Fibroblast of mammary gland (primary cell): Measurements from ENCODE around the gene IL27RA.
"Not testable (repeated sequence)": the region's sequence is repeated elsewhere in the genome, so short reads cannot be mapped to it uniquely, and the experiment has no call there.

Experiments
- DNase-seq: peaks from one replicate; pipeline ENCODE4 v3.0.0-alpha.2; 2010; ENCODE audit warnings: low read depth
- H3K4me3 ChIP-seq: 2 replicates; pipeline ENCODE4 v1.5.1; 2011; ENCODE audit warnings: low read depth, mild to moderate bottlenecking, low read length, moderate library complexity; ENCODE audit not compliant: control insufficient read depth
- TF ChIP-seq, protein P1 (sequence below): conservative IDR thresholded peaks from 2 replicates; pipeline ENCODE4 v1.5.1; 2011; ENCODE audit warnings: low read depth, low read length, inconsistent platforms; ENCODE audit not compliant: control insufficient read depth, insufficient read depth

IL27RA gene

DNA sequence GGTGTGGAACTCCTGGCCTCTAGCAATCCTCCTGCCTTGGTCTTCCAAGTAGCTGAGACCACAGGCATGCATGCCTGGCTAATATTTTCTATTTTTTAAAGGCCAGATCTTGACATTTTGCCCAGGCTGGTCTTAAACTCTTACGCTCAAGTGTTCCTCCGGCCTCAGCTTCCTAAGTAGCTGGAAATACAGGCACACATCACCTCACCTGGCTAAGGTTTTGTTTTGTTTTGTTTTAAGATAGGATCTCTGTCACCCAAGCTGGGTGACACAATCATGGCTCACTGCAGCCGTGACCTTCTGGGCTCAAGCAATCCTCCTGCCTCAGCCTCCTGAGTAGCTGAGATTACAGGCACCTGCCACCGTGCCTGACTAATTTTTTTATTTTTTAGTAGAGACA is 9.1 kb upstream of the IL27RA start:
- H3K4me3 ChIP-seq: no peak overlapping the region
- DNase-seq: no peak
- TF ChIP-seq, protein P1, sequence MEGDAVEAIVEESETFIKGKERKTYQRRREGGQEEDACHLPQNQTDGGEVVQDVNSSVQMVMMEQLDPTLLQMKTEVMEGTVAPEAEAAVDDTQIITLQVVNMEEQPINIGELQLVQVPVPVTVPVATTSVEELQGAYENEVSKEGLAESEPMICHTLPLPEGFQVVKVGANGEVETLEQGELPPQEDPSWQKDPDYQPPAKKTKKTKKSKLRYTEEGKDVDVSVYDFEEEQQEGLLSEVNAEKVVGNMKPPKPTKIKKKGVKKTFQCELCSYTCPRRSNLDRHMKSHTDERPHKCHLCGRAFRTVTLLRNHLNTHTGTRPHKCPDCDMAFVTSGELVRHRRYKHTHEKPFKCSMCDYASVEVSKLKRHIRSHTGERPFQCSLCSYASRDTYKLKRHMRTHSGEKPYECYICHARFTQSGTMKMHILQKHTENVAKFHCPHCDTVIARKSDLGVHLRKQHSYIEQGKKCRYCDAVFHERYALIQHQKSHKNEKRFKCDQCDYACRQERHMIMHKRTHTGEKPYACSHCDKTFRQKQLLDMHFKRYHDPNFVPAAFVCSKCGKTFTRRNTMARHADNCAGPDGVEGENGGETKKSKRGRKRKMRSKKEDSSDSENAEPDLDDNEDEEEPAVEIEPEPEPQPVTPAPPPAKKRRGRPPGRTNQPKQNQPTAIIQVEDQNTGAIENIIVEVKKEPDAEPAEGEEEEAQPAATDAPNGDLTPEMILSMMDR: no peak

DNA sequence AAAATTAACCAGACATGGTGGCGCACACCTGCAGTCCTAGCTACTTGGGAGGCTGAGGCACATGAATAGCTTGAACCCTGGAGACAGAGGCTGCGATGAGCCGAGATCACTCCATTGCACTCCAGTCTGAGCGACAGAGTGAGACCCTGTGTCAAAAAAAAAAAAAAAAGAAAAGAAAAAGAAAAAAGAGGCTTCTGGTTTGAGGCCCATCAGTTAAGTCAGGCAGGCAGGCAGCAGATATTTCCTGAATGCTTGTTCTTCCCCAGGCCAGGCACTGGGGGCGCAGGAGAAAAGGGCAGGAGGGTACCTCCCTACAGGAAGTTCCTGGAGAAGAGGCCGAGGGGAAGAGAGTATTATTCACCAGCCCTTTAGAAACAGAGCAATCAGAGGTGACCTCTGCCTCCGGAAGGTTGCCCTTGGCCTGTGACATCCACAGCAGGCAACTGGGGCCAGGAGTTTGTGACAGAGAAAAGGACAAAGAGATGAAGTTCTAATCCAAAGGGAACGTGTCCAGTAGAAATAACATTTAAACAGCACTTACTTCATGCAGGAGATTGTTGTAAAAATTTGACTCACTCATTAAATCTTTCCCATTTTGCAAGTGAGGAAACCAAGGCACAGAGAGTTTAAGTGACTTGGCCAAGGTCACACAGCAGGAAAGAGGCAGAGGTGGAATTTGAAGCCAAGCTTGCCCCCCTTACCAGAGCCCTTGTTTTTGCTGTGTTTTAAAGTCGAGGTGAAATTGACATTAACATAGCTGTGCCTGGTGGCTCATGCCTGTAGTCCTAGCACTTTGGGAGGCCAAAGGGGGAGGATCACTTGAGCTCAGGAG is 7.9 kb upstream of the IL27RA start:
- DNase-seq: no peak
- no peak overlapping the region for H3K4me3 ChIP-seq
- TF ChIP-seq, protein P1: no peak

DNA sequence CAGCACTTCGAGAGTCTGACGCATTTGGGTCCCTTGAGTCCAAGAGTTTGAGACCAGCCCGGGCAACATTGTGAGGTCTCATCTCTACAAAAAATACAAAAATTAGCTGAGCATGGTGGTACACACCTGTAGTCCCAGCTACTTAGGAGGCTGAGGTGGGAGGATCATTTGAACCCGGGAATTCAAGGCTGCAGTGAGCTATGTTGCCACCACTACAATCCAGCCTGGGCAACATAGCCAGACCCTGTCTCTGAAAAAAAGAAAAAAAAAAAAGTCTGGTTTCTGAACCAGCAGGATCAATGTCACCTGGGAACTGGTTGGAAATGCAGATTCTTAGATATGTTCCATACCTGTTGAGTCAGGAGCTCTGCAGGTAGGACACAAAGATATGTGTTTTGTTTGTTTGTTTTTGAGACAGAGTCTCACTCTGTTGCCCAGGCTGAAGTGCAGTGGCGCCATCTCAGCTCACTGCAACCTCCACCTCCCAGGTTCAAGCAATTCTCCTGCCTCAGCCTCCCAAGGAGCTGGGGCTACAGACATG is 4.8 kb upstream of the IL27RA start:
- not testable (repeated sequence) for H3K4me3 ChIP-seq, DNase-seq

DNA sequence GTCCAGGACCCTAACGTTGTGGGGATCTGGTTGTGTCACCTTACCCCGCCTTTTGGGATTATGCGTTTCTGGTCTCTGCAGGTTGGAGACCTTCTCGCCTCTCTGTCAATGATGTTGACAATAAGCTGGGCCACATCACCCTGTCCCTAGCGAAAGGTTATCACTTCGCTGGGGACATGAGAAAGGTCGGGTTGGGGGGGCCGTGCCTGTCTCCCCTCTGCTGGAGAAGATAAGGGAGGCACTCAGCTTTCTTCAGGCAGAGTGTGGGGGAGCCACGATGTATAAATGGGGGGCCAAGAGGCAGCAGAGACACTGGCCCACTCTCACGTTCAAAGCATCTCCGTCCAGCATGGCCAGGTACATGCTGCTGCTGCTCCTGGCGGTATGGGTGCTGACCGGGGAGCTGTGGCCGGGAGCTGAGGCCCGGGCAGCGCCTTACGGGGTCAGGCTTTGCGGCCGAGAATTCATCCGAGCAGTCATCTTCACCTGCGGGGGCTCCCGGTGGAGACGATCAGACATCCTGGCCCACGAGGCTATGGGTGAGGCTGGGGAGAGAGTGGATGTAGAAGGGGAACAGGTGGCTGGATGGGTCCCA is 3.6 kb upstream of the IL27RA start, which contains the start of gene RLN3:
Gene RLN3 (plus strand): TSS at position 293 of the 595 bp plus-strand sequence. CDS start 57 bp downstream, at position 350.
- H3K4me3 ChIP-seq: no peak within 1 kb of the TSS
- TF ChIP-seq, protein P1: no peak

DNA sequence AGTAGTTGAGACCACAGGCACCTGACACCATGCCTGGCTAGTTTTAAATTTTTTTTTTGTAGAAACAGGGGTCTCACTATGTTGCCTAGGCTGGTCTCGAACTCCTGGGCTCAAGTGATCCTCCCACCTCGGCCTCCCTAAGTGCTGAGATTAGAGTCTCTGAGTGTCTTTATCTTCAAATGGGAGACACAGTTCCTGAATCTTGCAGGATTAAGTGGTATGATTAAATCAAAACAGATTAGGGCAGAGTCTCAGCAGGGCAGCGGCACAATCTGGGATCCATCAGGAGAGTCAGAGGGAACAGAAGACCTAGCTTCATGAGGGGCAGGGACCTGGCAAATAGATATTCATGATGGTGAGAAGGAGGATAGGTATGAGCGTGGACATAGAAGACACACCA is 2.7 kb upstream of the IL27RA start:
- TF ChIP-seq, protein P1: no peak

More for the DNA sequence above, 3.6 kb upstream of the IL27RA start, which contains the start of gene RLN3:
- DNase-seq: no peak

DNA sequence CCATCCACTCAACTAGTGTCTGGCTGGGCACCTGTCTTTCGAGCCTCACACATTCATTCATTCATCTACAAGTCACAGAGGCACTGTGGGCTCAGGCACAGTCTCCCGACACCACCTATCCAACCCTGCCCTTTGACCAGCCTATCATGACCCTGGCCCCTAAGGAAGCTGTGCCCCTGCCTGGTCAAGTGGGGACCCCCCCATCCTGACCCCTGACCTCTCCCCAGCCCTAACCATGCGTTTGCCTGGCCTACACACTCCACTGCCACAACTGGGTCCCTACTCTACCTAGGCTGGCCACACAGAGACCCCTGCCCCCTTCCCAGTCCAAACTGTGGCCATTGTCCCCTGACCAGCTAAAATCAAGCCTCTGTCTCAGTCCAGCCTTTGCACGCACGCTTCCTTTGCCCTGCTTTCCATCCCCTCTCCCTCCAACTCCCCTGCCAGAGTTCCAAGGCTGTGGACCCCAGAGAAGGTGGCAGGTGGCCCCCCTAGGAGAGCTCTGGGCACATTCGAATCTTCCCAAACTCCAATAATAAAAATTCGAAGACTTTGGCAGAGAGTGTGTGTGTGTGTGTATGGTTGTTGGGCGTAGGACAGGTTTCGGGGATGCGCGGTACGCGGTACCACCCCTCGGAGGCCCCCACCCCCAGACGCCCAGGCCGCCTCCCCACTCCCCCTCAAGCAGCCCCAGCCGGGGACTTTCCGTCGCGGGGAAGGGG is 404 bp upstream of the IL27RA start:
- H3K4me3 ChIP-seq: peak overlapping the region; percentile 55
- DNase-seq: no peak
- TF ChIP-seq, protein P1: no peak

More for the DNA sequence above, 2.7 kb upstream of the IL27RA start:
- no peak for DNase-seq
- H3K4me3 ChIP-seq: no peak overlapping the region
